Activated naive CD8-positive, alpha-beta T cell treated with anti-CD3 and anti-CD28 coated beads, Interleukin-2, amount 10 ng/mL, durations not matched to agents 7 days and 5 days (primary cell): ENCODE measurements around the gene NDRG4. TPM values are rescaled to one million over a fixed set of nuclear protein-coding genes. Genes with fewer than 3 reads are reported as not detected.
"Not testable (repeated sequence)": the region's sequence is repeated elsewhere in the genome, so short reads cannot be mapped to it uniquely, and the experiment has no call there.

Experiments used
- ATAC-seq: fragments of 150-1000 bp; cut with Tn5 transposase; one replicate; pipeline ENCODE4 v1.10.0; 2021; ENCODE audit warnings: low read depth, moderate library complexity
- POLR2A ChIA-PET: fragments of 350-600 bp; sonication (Branson Sonifier 250); formaldehyde crosslinking; loops from one replicate; lab custom pipeline; 2021; ENCODE audit warnings: antibody characterized with exemption; lab: Charles Lee
- DNase-seq: peaks from one replicate; pipeline ENCODE4 v3.0.0; 2021
- H3K27ac Mint-ChIP-seq: one replicate; pipeline ENCODE4 v1.8.0; 2022; ENCODE audit warnings: mild to moderate bottlenecking, mixed read lengths
- H3K27me3 Mint-ChIP-seq: one replicate; pipeline ENCODE4 v1.8.0; 2022; ENCODE audit warnings: mild to moderate bottlenecking, moderate library complexity, mixed read lengths
- H3K36me3 Mint-ChIP-seq: one replicate; pipeline ENCODE4 v1.8.0; 2021; ENCODE audit warnings: mild to moderate bottlenecking, mixed read lengths
- H3K4me1 Mint-ChIP-seq: one replicate; pipeline ENCODE4 v1.8.0; 2021; ENCODE audit warnings: mixed read lengths
- H3K4me3 Mint-ChIP-seq: one replicate; pipeline ENCODE4 v1.8.0; 2022; ENCODE audit warnings: mild to moderate bottlenecking, moderate library complexity, mixed read lengths
- H3K9me3 Mint-ChIP-seq: one replicate; pipeline ENCODE4 v1.8.0; 2021; ENCODE audit warnings: mixed read lengths
- total RNA-seq, 2 experiments: library from RNA; stranded (reverse); gene quantifications; one replicate each; pipeline ENCODE4 v1.2.3, GENCODE V29; 2021

The NDRG4 gene
- total RNA-seq, 2 experiments from 2014 or later = 3.2 to 4.1 TPM

DNA sequence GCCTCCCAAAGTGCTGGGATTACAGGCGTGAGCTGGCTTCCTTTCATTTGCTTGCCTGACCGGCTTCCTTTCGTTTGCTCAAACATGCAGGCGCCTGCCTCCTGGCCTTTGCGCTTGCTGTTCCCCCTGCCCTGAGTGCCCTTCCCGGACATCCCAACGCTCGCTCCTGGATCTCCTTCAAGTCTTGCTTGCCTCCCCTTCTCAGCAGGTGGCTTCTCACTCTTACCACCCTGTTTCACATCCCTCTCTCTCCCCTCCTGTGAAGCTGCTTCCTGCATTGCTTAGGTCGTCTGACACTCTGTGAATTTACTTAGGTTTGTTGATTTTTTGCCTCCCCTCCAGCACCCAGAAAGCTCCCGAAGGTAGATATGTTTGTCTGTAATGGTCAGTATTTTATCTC, 25.6 kb upstream of the NDRG4 start:
- POLR2A ChIA-PET = interaction anchor here (0.5 kb wide), 1 partner anchor 12 kb away, joined by 3 read pairs; no protein-coding TSS in a partner anchor
- H3K9me3 Mint-ChIP-seq = no peaks in the 10 kb centered on the region
- no peak for ATAC-seq

DNA sequence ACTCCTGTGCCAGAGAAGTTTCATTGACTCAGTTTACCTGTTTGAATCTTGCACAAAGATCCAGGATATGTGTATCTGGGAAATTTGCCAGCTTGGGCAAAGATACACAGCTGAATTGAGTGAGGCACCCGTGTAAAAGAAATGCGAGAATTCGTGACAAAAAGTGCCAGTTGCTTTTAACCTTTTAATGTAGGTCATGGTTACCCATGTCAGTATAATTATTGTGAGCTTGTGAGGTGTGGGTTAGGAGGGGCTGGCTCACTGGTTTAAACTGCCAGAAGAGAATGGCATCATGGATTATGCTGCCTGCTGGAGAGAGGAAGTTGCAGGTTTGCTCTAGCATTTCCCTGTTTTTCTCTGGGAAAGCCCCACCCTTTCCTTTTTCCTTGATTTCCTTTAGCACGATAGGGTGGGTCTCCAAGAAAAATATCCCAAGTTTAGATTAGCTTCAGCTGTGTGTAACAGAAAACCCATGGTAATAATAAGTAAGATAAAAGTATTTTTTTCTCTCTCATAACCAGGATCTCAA, 24.8 kb upstream of the NDRG4 start:
- DNase-seq (no peak), ATAC-seq (no peak)
- POLR2A ChIA-PET = interaction anchor here (0.7 kb wide), 1 partner anchor 226 kb away, joined by 3 read pairs; no protein-coding TSS in a partner anchor
- H3K9me3 Mint-ChIP-seq = no peaks in the 10 kb centered on the region
- H3K4me1 Mint-ChIP-seq = no peaks in the 10 kb centered on the region
- H3K27ac Mint-ChIP-seq = no peak overlapping the region
- H3K36me3 Mint-ChIP-seq = no peaks in the 10 kb centered on the region
- H3K27me3 Mint-ChIP-seq = peaks cover 10% of the 10 kb centered on the region
- H3K4me3 Mint-ChIP-seq = no peak overlapping the region

More for the DNA sequence above, 25.6 kb upstream of the NDRG4 start:
- DNase-seq = no peak
- Mint-ChIP-seq H3K36me3 (no peaks in the 10 kb centered on the region), H3K4me1 (no peaks in the 10 kb centered on the region), H3K27ac (no peak overlapping the region), H3K27me3 (peaks cover 14% of the 10 kb centered on the region), H3K4me3 (no peak overlapping the region)

DNA sequence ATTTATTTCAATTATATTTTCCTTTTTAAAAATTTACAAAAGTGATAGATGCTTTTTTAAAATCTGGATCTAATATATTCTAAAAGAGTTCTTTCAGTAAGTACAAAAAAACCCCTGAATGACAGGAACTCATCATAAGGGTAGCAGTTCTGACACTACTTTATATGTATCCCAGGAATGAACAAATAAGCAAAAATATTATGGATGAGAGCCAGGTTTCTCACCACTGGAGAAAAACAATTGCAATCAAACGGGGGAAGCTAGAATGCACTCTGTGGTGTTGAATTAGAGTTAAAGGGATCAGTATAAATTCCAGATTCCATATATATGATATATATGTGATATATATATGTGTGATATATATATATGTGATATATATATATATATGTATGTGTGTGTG, 23.2 kb upstream of the NDRG4 start:
- Mint-ChIP-seq H3K4me3 (no peak overlapping the region), H3K36me3 (no peaks in the 10 kb centered on the region), H3K4me1 (no peaks in the 10 kb centered on the region), H3K27me3 (peaks cover 11% of the 10 kb centered on the region), H3K27ac (no peak overlapping the region), H3K9me3 (no peaks in the 10 kb centered on the region)
- no peak for DNase-seq
- ATAC-seq = no peak
- POLR2A ChIA-PET = no interaction called here

GRCh38 chr16:58478427-58478826, 21.5 kb upstream of the NDRG4 start:
- H3K4me1 Mint-ChIP-seq = no peaks in the 10 kb centered on the region
- POLR2A ChIA-PET = no interaction called here
- no peak overlapping the region for H3K27ac Mint-ChIP-seq
- no peaks in the 10 kb centered on the region for H3K9me3 Mint-ChIP-seq
- H3K27me3 Mint-ChIP-seq = peaks cover 9% of the 10 kb centered on the region
- H3K4me3 Mint-ChIP-seq = no peak overlapping the region
- H3K36me3 Mint-ChIP-seq = no peaks in the 10 kb centered on the region
- DNase-seq (no peak), ATAC-seq (no peak)

DNA sequence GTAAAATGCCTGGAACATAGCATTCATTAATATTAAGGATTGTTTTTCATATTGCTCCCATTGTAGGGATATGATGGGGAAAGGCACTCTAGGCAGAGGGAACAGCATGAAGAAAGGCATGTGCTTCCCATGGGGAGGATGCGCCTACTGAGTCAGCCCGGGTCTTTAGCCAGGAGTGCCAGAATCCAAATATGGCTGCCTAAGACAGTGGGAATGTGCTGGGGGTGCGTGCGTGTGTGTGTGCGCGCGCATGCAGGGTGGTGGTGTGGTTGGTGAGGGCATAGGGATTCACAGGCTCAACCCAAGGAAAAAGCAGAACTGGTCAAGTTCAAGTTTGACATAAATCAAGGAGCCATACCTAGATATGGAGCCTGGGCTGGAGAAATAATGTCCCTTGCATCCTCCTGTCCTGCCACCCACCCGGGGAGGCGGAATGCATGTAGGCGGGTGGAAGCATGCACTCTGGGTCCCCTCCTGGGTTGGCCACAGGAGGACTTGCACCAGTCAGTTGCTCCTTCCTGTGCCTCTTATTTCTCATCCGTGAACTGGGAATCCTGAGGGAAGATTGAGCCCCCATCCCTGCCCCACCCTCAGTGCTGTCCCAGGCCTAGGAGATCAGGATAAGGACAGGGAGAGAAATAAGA, 18.6 kb upstream of the NDRG4 start:
- H3K36me3 Mint-ChIP-seq = no peaks in the 10 kb centered on the region
- no peaks in the 10 kb centered on the region for H3K9me3 Mint-ChIP-seq
- peaks cover 9% of the 10 kb centered on the region for H3K27me3 Mint-ChIP-seq
- ATAC-seq (no peak), DNase-seq (no peak)
- no peak overlapping the region for H3K4me3 Mint-ChIP-seq
- POLR2A ChIA-PET = no interaction called here
- no peak overlapping the region for H3K27ac Mint-ChIP-seq
- no peaks in the 10 kb centered on the region for H3K4me1 Mint-ChIP-seq

DNA sequence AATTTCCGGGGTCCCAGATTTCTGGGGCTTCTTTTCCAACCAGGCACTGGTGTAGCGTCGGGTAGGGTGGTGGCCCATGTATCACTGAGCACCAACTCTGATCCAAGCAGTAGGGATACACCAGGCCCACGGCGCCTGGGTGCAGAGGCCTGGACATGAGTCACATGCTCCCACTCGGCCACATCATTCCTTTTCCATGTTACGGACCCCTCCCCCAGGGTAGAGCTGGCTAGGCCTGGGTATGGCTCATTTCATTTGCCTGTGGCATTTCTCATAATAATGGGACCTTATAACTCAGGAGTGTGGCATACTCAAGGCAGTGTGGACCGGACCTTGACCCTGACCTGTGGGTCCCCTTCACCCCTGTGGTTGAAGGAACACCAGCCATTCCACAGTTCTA, 18.0 kb upstream of the NDRG4 start:
- no peak for DNase-seq
- Mint-ChIP-seq H3K27ac (no peak overlapping the region), H3K4me3 (no peak overlapping the region), H3K27me3 (peaks cover 9% of the 10 kb centered on the region), H3K4me1 (peaks cover under 1% of the 10 kb centered on the region), H3K9me3 (no peaks in the 10 kb centered on the region), H3K36me3 (no peaks in the 10 kb centered on the region)
- ATAC-seq = no peak
- POLR2A ChIA-PET = no interaction called here

- H3K4me3 Mint-ChIP-seq = no peak overlapping the region
- no peak overlapping the region for H3K27ac Mint-ChIP-seq
- POLR2A ChIA-PET = no interaction called here
- no peaks in the 10 kb centered on the region for H3K36me3 Mint-ChIP-seq
- DNase-seq (no peak), ATAC-seq (no peak)
- no peaks in the 10 kb centered on the region for H3K9me3 Mint-ChIP-seq
- H3K27me3 Mint-ChIP-seq = peaks cover 7% of the 10 kb centered on the region
- peaks cover 1% of the 10 kb centered on the region for H3K4me1 Mint-ChIP-seq
These were observed 14.6 kb upstream of the NDRG4 start for GRCh38 chr16:58485184-58485887.

GRCh38 chr16:58487566-58488351, 12.2 kb upstream of the NDRG4 start:
- ATAC-seq (peak; percentile 82), DNase-seq (peak; percentile 84)
- H3K27ac Mint-ChIP-seq = no peak overlapping the region
- no peaks in the 10 kb centered on the region for H3K9me3 Mint-ChIP-seq
- no peaks in the 10 kb centered on the region for H3K36me3 Mint-ChIP-seq
- H3K4me1 Mint-ChIP-seq = peaks cover 1% of the 10 kb centered on the region
- peaks cover 9% of the 10 kb centered on the region for H3K27me3 Mint-ChIP-seq
- H3K4me3 Mint-ChIP-seq = no peak overlapping the region
- POLR2A ChIA-PET = interaction anchor here (1.3 kb wide), 1 partner anchor 151 kb away, joined by 4 read pairs; no protein-coding TSS in a partner anchor

DNA sequence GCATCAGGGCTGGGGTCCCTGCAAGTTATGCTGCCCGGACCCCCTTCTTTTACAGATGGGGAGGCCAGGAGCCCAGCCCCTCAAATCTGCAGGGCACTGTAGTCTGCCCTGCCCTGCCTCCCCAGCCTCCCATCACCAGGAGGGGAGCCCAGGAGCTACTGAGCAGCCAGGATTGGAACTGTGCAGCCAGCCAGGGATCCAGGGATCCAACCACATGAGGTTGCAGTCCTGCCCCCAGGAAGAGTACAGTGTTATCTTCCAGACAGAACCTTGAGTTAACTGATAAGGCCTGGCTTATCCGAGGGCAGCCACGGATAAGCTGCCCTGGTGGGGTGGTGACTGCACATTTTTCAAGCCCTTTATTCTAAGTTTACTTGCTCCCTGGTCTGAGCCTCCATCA, 11.4 kb upstream of the NDRG4 start:
- H3K9me3 Mint-ChIP-seq = no peaks in the 10 kb centered on the region
- H3K36me3 Mint-ChIP-seq = no peaks in the 10 kb centered on the region
- no peak for DNase-seq
- H3K27ac Mint-ChIP-seq = no peak overlapping the region
- no peak for ATAC-seq
- H3K27me3 Mint-ChIP-seq = peaks cover 10% of the 10 kb centered on the region
- POLR2A ChIA-PET = no interaction called here
- no peak overlapping the region for H3K4me3 Mint-ChIP-seq
- H3K4me1 Mint-ChIP-seq = peaks cover 1% of the 10 kb centered on the region

GRCh38 chr16:58490065-58490464, 9.9 kb upstream of the NDRG4 start:
- Mint-ChIP-seq H3K4me1 (peaks cover 1% of the 10 kb centered on the region), H3K4me3 (no peak overlapping the region), H3K27ac (no peak overlapping the region), H3K27me3 (peaks cover 9% of the 10 kb centered on the region), H3K9me3 (no peaks in the 10 kb centered on the region), H3K36me3 (no peaks in the 10 kb centered on the region)
- DNase-seq = no peak
- POLR2A ChIA-PET = no interaction called here
- no peak for ATAC-seq

GRCh38 chr16:58490539-58490938, 9.4 kb upstream of the NDRG4 start:
- H3K36me3 Mint-ChIP-seq, H3K4me1 Mint-ChIP-seq, DNase-seq, POLR2A ChIA-PET, H3K4me3 Mint-ChIP-seq, H3K27ac Mint-ChIP-seq, H3K9me3 Mint-ChIP-seq, ATAC-seq, H3K27me3 Mint-ChIP-seq: not testable (repeated sequence)

GRCh38 chr16:58492066-58492465, 7.9 kb upstream of the NDRG4 start:
- Mint-ChIP-seq H3K4me1 (peaks cover 6% of the 10 kb centered on the region), H3K4me3 (no peak overlapping the region), H3K27ac (no peak overlapping the region), H3K9me3 (no peaks in the 10 kb centered on the region), H3K36me3 (no peaks in the 10 kb centered on the region), H3K27me3 (peaks cover 9% of the 10 kb centered on the region)
- ATAC-seq (no peak), DNase-seq (no peak)
- POLR2A ChIA-PET = no interaction called here

DNA sequence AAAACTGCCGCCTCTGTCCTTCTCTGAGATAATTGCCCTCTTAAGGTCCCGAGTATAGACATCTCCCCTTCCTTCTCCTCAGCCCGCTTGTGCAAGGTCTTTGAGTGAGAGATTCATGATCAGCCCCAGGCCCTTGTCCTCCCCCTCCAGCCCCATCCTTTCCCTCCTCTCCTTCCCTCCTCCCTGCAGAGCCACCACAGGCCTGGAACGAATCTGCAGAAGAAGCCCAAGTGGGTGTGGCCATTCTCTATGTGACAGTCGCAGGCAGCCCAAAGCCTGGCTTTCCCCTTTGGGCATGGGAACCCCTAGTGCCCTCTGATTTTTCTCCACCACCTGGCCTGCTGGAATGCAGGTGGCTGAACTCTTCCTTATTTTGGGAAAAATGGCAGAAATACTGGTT, 7.2 kb upstream of the NDRG4 start:
- peaks cover 7% of the 10 kb centered on the region for H3K4me1 Mint-ChIP-seq
- no peak overlapping the region for H3K4me3 Mint-ChIP-seq
- DNase-seq = no peak
- ATAC-seq = no peak
- no peaks in the 10 kb centered on the region for H3K36me3 Mint-ChIP-seq
- POLR2A ChIA-PET = no interaction called here
- peaks cover 9% of the 10 kb centered on the region for H3K27me3 Mint-ChIP-seq
- H3K27ac Mint-ChIP-seq = no peak overlapping the region
- no peaks in the 10 kb centered on the region for H3K9me3 Mint-ChIP-seq
